Keratinocyte (primary cell): ENCODE results near the gene EPB41. TPM values are rescaled to one million over a fixed set of nuclear protein-coding genes. Genes with fewer than 3 reads are reported as not detected.

Experiments used
- DNase-seq: peaks from one replicate; pipeline ENCODE4 v3.0.0-alpha.2; 2011; ENCODE audit warnings: low read depth, missing footprints, low spot score
- FAIRE-seq: peaks from 2 replicates; lab custom pipeline; 2011; peaks lifted over from hg19 to GRCh38; lab: Jason Lieb, UNC
- H2AFZ ChIP-seq: 2 replicates; pipeline ENCODE4 v1.6.0; 2012; ENCODE audit warnings: low read length, control low read depth, inconsistent platforms; ENCODE audit not compliant: control insufficient read depth
- H3K27ac ChIP-seq: 2 replicates; pipeline ENCODE4 v1.5.1; 2011; ENCODE audit warnings: low read length; ENCODE audit not compliant: control insufficient read depth, insufficient read depth
- H3K27me3 ChIP-seq: 3 replicates; pipeline ENCODE4 v1.6.0; 2011; ENCODE audit warnings: low read length; ENCODE audit not compliant: control insufficient read depth, insufficient read depth; ENCODE audit errors: extremely low read depth
- H3K36me3 ChIP-seq, 2 experiments: 2 replicates in 1 of 2; 3 replicates in 1 of 2; pipeline ENCODE4 v1.5.1; 2011; ENCODE audit warnings: low read length in 2 of 2, mild to moderate bottlenecking in 1 of 2; ENCODE audit not compliant: control insufficient read depth in 2 of 2, insufficient read depth in 2 of 2; ENCODE audit errors: extremely low read depth in 1 of 2
- H3K4me1 ChIP-seq: 3 replicates; pipeline ENCODE4 v1.5.1; 2011; ENCODE audit warnings: low read length; ENCODE audit not compliant: control insufficient read depth, insufficient read depth; ENCODE audit errors: extremely low read depth
- H3K4me2 ChIP-seq: 3 replicates; pipeline ENCODE4 v1.6.0; 2011; ENCODE audit warnings: low read depth, low read length; ENCODE audit not compliant: control insufficient read depth, insufficient read depth; ENCODE audit errors: extremely low read depth
- H3K4me3 ChIP-seq, 3 experiments: fragments of 200-600 bp in 1 of 3; sonication (generic) in 1 of 3; 2 replicates in 2 of 3; 3 replicates in 1 of 3; pipeline ENCODE4 v1.5.1; 2011 to 2016; ENCODE audit warnings: low read length in 3 of 3, mild to moderate bottlenecking in 3 of 3, control low read depth in 2 of 3, inconsistent platforms in 1 of 3, low read depth in 1 of 3, mixed read lengths in 1 of 3, mixed run types in 1 of 3, moderate library complexity in 1 of 3; ENCODE audit not compliant: control insufficient read depth in 2 of 3, insufficient read depth in 2 of 3; ENCODE audit errors: extremely low read depth in 1 of 3
- H3K79me2 ChIP-seq: 2 replicates; pipeline ENCODE4 v1.6.0; 2012; ENCODE audit warnings: low read length; ENCODE audit not compliant: control insufficient read depth, insufficient read depth
- H3K9ac ChIP-seq: 3 replicates; pipeline ENCODE4 v1.6.0; 2011; ENCODE audit warnings: low read length; ENCODE audit not compliant: control insufficient read depth, insufficient read depth; ENCODE audit errors: extremely low read depth
- H3K9me1 ChIP-seq: 3 replicates; pipeline ENCODE4 v1.6.0; 2011; ENCODE audit warnings: low read length; ENCODE audit not compliant: control insufficient read depth, insufficient read depth; ENCODE audit errors: extremely low read depth
- H3K9me3 ChIP-seq: 2 replicates; pipeline ENCODE4 v1.5.1; 2012; ENCODE audit warnings: low read depth, low read length; ENCODE audit not compliant: control insufficient read depth
- H4K20me1 ChIP-seq: 3 replicates; pipeline ENCODE4 v1.6.0; 2011; ENCODE audit warnings: low read length; ENCODE audit not compliant: control insufficient read depth, insufficient read depth; ENCODE audit errors: extremely low read depth
- EZH2 ChIP-seq: IDR thresholded peaks from one replicate; pipeline ENCODE4 v1.6.1; 2012; ENCODE audit warnings: inconsistent platforms, mild to moderate bottlenecking, low read length, moderate library complexity
- dilution Hi-C: fragments of 300-500 bp; cut with MboI; formaldehyde crosslinking; loops from one replicate; pipeline ENCODE4 v1.7.0; 2020; ENCODE audit warnings: low sequenced_read_pairs; ENCODE audit not compliant: extremely low pct_ligation_motif_present
- polyA plus RNA-seq, 5 experiments: library from polyadenylated mRNA; depleted of rRNA in 3 of 5; stranded (reverse) in 3 of 5; stranded (forward) in 1 of 5; unstranded in 1 of 5; fragments of >200 nt; gene quantifications; 1 replicate in 1 of 5; 2 replicates in 3 of 5; 3 replicates in 1 of 5; pipeline versions ENCODE4 v1.2.1 to v1.2.3, GENCODE V29; 2011 to 2012; ENCODE audit warnings: missing spikeins in 2 of 5, low read depth in 1 of 5, low replicate concordance in 1 of 5
- TF ChIP-seq, protein P1 (sequence below), 3 experiments: IDR thresholded peaks in 1 of 3; conservative IDR thresholded peaks in 1 of 3; optimal IDR thresholded peaks in 1 of 3; 2 replicates in 2 of 3; 3 replicates in 1 of 3; pipeline versions ENCODE3 to v1.5.1; 2011; ENCODE audit warnings: low read length in 3 of 3, mild to moderate bottlenecking in 3 of 3, moderate library complexity in 2 of 3, control low read depth in 1 of 3, inconsistent platforms in 1 of 3; ENCODE audit not compliant: insufficient read depth in 2 of 3; ENCODE audit errors: extremely low read depth in 1 of 3

The EPB41 gene
- polyA plus RNA-seq, 1 donor (not counting 4 experiments of a cell fraction or from before 2014, with no cell fraction given) = 21.1 TPM

DNA sequence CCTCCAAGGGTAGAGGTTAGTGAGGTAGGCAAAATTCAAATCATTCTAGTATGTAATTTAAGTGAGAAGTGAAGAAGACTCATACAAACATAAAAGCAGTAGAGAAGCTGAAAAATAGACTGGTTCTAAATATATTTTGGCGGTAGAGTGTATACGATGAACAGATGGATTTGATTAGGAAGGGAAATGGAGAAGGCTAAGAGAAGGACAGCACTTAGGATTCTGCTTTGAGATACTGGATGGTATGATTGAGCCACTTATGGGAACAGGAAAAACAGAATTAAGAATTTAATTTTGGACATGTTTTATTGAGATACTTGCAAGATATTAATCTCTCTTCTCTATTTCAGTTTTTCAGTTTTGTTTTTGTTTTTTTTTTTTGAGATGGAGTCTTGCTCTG, 60.1 kb downstream of the EPB41 start:
- no peak overlapping the region for H3K27ac ChIP-seq

GRCh38 chr1:28976248-28976647, 61.9 kb downstream of the EPB41 start:
- Histone ChIP-seq H3K9me1 (no peaks in the 10 kb centered on the region), H3K36me3 (no peaks in the 10 kb centered on the region), H3K27ac (no peak overlapping the region), H3K9ac (no peak overlapping the region), H3K4me1 (peaks cover 14% of the 10 kb centered on the region), H3K4me2 (no peak overlapping the region), H4K20me1 (no peaks in the 10 kb centered on the region), H2AFZ (no peak overlapping the region), H3K9me3 (no peaks in the 10 kb centered on the region), H3K79me2 (no peaks in the 10 kb centered on the region), H3K27me3 (no peaks in the 10 kb centered on the region), H3K4me3 (no peak overlapping the region)
- FAIRE-seq (no peak), DNase-seq (no peak)
- dilution Hi-C loops = no loop called here
- TF ChIP-seq, protein P1, sequence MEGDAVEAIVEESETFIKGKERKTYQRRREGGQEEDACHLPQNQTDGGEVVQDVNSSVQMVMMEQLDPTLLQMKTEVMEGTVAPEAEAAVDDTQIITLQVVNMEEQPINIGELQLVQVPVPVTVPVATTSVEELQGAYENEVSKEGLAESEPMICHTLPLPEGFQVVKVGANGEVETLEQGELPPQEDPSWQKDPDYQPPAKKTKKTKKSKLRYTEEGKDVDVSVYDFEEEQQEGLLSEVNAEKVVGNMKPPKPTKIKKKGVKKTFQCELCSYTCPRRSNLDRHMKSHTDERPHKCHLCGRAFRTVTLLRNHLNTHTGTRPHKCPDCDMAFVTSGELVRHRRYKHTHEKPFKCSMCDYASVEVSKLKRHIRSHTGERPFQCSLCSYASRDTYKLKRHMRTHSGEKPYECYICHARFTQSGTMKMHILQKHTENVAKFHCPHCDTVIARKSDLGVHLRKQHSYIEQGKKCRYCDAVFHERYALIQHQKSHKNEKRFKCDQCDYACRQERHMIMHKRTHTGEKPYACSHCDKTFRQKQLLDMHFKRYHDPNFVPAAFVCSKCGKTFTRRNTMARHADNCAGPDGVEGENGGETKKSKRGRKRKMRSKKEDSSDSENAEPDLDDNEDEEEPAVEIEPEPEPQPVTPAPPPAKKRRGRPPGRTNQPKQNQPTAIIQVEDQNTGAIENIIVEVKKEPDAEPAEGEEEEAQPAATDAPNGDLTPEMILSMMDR (optimal IDR thresholded peaks at IDR 0.05 in 1 of 3, IDR thresholded peaks at IDR 0.05 in 1 of 3, conservative IDR thresholded peaks at IDR 0.05 in 1 of 3; ENCODE audit: extremely low read depth in 1 of 3, insufficient read depth in 2 of 3, low read length in 3 of 3) = no peak
- no peak for TF ChIP-seq EZH2

More for the DNA sequence above, 60.1 kb downstream of the EPB41 start:
- no peak for TF ChIP-seq EZH2
- TF ChIP-seq, protein P1 (optimal IDR thresholded peaks at IDR 0.05 in 1 of 3, IDR thresholded peaks at IDR 0.05 in 1 of 3, conservative IDR thresholded peaks at IDR 0.05 in 1 of 3; ENCODE audit: extremely low read depth in 1 of 3, insufficient read depth in 2 of 3, low read length in 3 of 3) = no peak
- H3K4me1 ChIP-seq = peaks cover 14% of the 10 kb centered on the region
- DNase-seq (no peak), FAIRE-seq (no peak)
- no peaks in the 10 kb centered on the region for H3K9me3 ChIP-seq
- H3K4me3 ChIP-seq = no peak overlapping the region
- no peaks in the 10 kb centered on the region for H3K27me3 ChIP-seq
- H3K9me1 ChIP-seq = no peaks in the 10 kb centered on the region
- no peaks in the 10 kb centered on the region for H4K20me1 ChIP-seq
- H3K79me2 ChIP-seq = no peaks in the 10 kb centered on the region
- no peaks in the 10 kb centered on the region for H3K36me3 ChIP-seq
- no peak overlapping the region for H3K4me2 ChIP-seq
- dilution Hi-C loops = no loop called here
- no peak overlapping the region for H2AFZ ChIP-seq
- no peak overlapping the region for H3K9ac ChIP-seq
